WTC11 (cell line): Measurements from ENCODE around the gene CLSTN2. TPM values are rescaled to one million over a fixed set of nuclear protein-coding genes. Genes with fewer than 3 reads are reported as not detected.

Experiments used
- ATAC-seq: fragments of 200-7000 bp; cut with Tn5 transposase; 2 replicates; pipeline ENCODE4 v1.10.0; 2021; ENCODE audit warnings: mild to moderate bottlenecking, moderate library complexity
- CTCF ChIA-PET: fragments of 300-600 bp; sonication (Branson Sonifier 250); formaldehyde crosslinking; loops from one replicate; lab custom pipeline; 2021; ENCODE audit warnings: antibody characterized with exemption; lab: Charles Lee
- POLR2A ChIA-PET: fragments of 350-600 bp; sonication (Branson Sonifier 250); formaldehyde crosslinking; loops from one replicate; lab custom pipeline; 2021; ENCODE audit warnings: antibody characterized with exemption; lab: Charles Lee
- DNase-seq: peaks from one replicate; pipeline ENCODE4 v3.0.0; 2021; ENCODE audit warnings: low spot score
- H3K27ac Mint-ChIP-seq: 2 replicates; pipeline ENCODE4 v1.8.0; 2021; ENCODE audit warnings: mixed read lengths
- H3K27me3 Mint-ChIP-seq: 2 replicates; pipeline ENCODE4 v1.8.0; 2021; ENCODE audit warnings: low read depth, mild to moderate bottlenecking, moderate library complexity, mixed read lengths
- H3K36me3 Mint-ChIP-seq: 2 replicates; pipeline ENCODE4 v1.8.0; 2021; ENCODE audit warnings: mixed read lengths
- H3K4me1 Mint-ChIP-seq: 2 replicates; pipeline ENCODE4 v1.8.0; 2022; ENCODE audit warnings: mixed read lengths
- H3K4me3 Mint-ChIP-seq: 2 replicates; pipeline ENCODE4 v1.8.0; 2021; ENCODE audit warnings: mild to moderate bottlenecking, moderate library complexity, mixed read lengths
- H3K9me3 Mint-ChIP-seq: 2 replicates; pipeline ENCODE4 v1.8.0; 2021; ENCODE audit warnings: mixed read lengths
- AR ChIP-seq: fragments of 250-450 bp; sonication (Bioruptor Pico); IDR thresholded peaks from 2 replicates; pipeline ENCODE4 v1.9.0; 2021; ENCODE audit warnings: mild to moderate bottlenecking
- CTCF ChIP-seq: fragments of 200-600 bp; IDR thresholded peaks from 2 replicates; pipeline ENCODE4 v1.8.0; 2022; ENCODE audit warnings: antibody characterized with exemption
- ERG ChIP-seq: fragments of 250-450 bp; sonication (Bioruptor Pico); IDR thresholded peaks from 2 replicates; pipeline ENCODE4 v1.8.0; 2021; ENCODE audit warnings: mild to moderate bottlenecking
- IRF2 ChIP-seq: sonication (generic); formaldehyde crosslinking; IDR thresholded peaks from 2 replicates; pipeline ENCODE4 v1.8.0; 2022; ENCODE audit warnings: low read depth, missing genetic modification reagents, borderline replicate concordance
- MAX ChIP-seq: sonication (generic); formaldehyde crosslinking; IDR thresholded peaks from 2 replicates; pipeline ENCODE4 v1.8.0; 2022; ENCODE audit warnings: mild to moderate bottlenecking, missing genetic modification reagents
- MXD4 ChIP-seq: fragments of 250-450 bp; sonication (Bioruptor Pico); IDR thresholded peaks from 2 replicates; pipeline ENCODE4 v1.8.0; 2021; ENCODE audit warnings: mild to moderate bottlenecking, moderate library complexity, borderline replicate concordance
- MYBL2 ChIP-seq: sonication (generic); formaldehyde crosslinking; IDR thresholded peaks from 2 replicates; pipeline ENCODE4 v1.8.1; 2023; ENCODE audit warnings: mild to moderate bottlenecking, moderate library complexity, missing genetic modification reagents
- NFE2L1 ChIP-seq: sonication (generic); formaldehyde crosslinking; IDR thresholded peaks from 2 replicates; pipeline ENCODE4 v1.8.1; 2023; ENCODE audit warnings: missing genetic modification reagents
- NR3C1 ChIP-seq: sonication (generic); formaldehyde crosslinking; conservative IDR thresholded peaks from 2 replicates; pipeline ENCODE4 v1.8.1; 2023; ENCODE audit warnings: low read depth, mild to moderate bottlenecking, missing genetic modification reagents
- OVOL2 ChIP-seq: fragments of 250-450 bp; sonication (Bioruptor Pico); IDR thresholded peaks from 2 replicates; pipeline ENCODE4 v1.9.0; 2021; ENCODE audit warnings: mild to moderate bottlenecking, borderline replicate concordance
- RORB ChIP-seq: fragments of 250-450 bp; sonication (Bioruptor Pico); IDR thresholded peaks from 2 replicates; pipeline ENCODE4 v1.9.0; 2021; ENCODE audit warnings: mild to moderate bottlenecking
- SOX15 ChIP-seq: fragments of 250-450 bp; sonication (Bioruptor Pico); IDR thresholded peaks from 2 replicates; pipeline ENCODE4 v1.9.0; 2021; ENCODE audit warnings: mild to moderate bottlenecking
- STAT6 ChIP-seq: sonication (generic); formaldehyde crosslinking; conservative IDR thresholded peaks from 2 replicates; pipeline ENCODE4 v1.8.1; 2023; ENCODE audit warnings: mild to moderate bottlenecking, low read depth, missing genetic modification reagents, moderate library complexity
- TEAD1 ChIP-seq: sonication (generic); formaldehyde crosslinking; IDR thresholded peaks from 2 replicates; pipeline ENCODE4 v1.8.0; 2022; ENCODE audit warnings: mild to moderate bottlenecking, missing genetic modification reagents
- TEAD4 ChIP-seq: sonication (generic); formaldehyde crosslinking; IDR thresholded peaks from 2 replicates; pipeline ENCODE4 v1.8.0; 2022; ENCODE audit warnings: mild to moderate bottlenecking, missing genetic modification reagents
- ZMAT4 ChIP-seq: fragments of 250-450 bp; sonication (Bioruptor Pico); IDR thresholded peaks from 2 replicates; pipeline ENCODE4 v1.9.0; 2021; ENCODE audit warnings: mild to moderate bottlenecking
- ZNF232 ChIP-seq: sonication (generic); formaldehyde crosslinking; IDR thresholded peaks from 2 replicates; pipeline ENCODE4 v1.8.0; 2022; ENCODE audit warnings: mild to moderate bottlenecking, missing genetic modification reagents
- ZNF416 ChIP-seq: fragments of 250-450 bp; sonication (Bioruptor Pico); IDR thresholded peaks from 2 replicates; pipeline ENCODE4 v1.9.0; 2021; ENCODE audit warnings: mild to moderate bottlenecking, inconsistent platforms
- ZNF671 ChIP-seq: fragments of 250-450 bp; sonication (Bioruptor Pico); IDR thresholded peaks from 2 replicates; pipeline ENCODE4 v1.8.0; 2021; ENCODE audit warnings: mild to moderate bottlenecking
- ZSCAN18 ChIP-seq: fragments of 250-450 bp; sonication (Bioruptor Pico); IDR thresholded peaks from 2 replicates; pipeline ENCODE4 v2.1.2; 2022; ENCODE audit warnings: mild to moderate bottlenecking, moderate library complexity
- total RNA-seq: library from RNA; stranded (reverse); gene quantifications from 3 replicates; pipeline ENCODE4 v1.2.3, GENCODE V29; 2021

CLSTN2 gene
- total RNA-seq, 1 experiment from 2014 or later = 0.35 TPM

- Mint-ChIP-seq H3K27me3 (no peaks in the 10 kb centered on the region; the same call in 1 of the 2 replicates), H3K36me3 (no peaks in the 10 kb centered on the region), H3K27ac (no peak overlapping the region), H3K4me1 (no peaks in the 10 kb centered on the region), H3K4me3 (no peak overlapping the region), H3K9me3 (peaks cover 10% of the 10 kb centered on the region)
- ChIA-PET CTCF (no interaction called here), POLR2A (no interaction called here)
- ATAC-seq = no peak
- TF ChIP-seq AR (no peak), MXD4 (CRISPR knock-in tag) (no peak), CTCF (no peak), IRF2 (CRISPR knock-in tag) (no peak), OVOL2 (no peak), ZSCAN18 (CRISPR knock-in tag) (no peak), STAT6 (no peak), ZMAT4 (CRISPR knock-in tag) (no peak), TEAD4 (CRISPR knock-in tag) (no peak), ZNF671 (CRISPR knock-in tag) (no peak), MAX (no peak), SOX15 (CRISPR knock-in tag) (no peak)
- DNase-seq = no peak
Observed at GRCh38 chr3:140532793-140533330, 597.9 kb downstream of the CLSTN2 start.

- H3K4me1 Mint-ChIP-seq = peaks cover 8% of the 10 kb centered on the region; the same call in 1 of the 2 replicates
- no peak overlapping the region for H3K4me3 Mint-ChIP-seq
- POLR2A ChIA-PET = no interaction called here
- TF ChIP-seq ZNF232 = no peak
- no peak for TF ChIP-seq RORB
- no peak for TF ChIP-seq ZNF416 (CRISPR knock-in tag)
- no peak for TF ChIP-seq NR3C1 (CRISPR knock-in tag)
- TF ChIP-seq TEAD1 (CRISPR knock-in tag) = no peak
- no peak for TF ChIP-seq ERG (CRISPR knock-in tag)
- no peak for TF ChIP-seq IRF2 (CRISPR knock-in tag)
- TF ChIP-seq MYBL2 = no peak
- no peak for TF ChIP-seq NFE2L1 (CRISPR knock-in tag)
- no peak overlapping the region for H3K27ac Mint-ChIP-seq
- H3K27me3 Mint-ChIP-seq = peaks cover 4% of the 10 kb centered on the region; the same call in 1 of the 2 replicates
- no peak for ATAC-seq
- DNase-seq = no peak
- peaks cover 10% of the 10 kb centered on the region for H3K9me3 Mint-ChIP-seq
- no peaks in the 10 kb centered on the region for H3K36me3 Mint-ChIP-seq
- CTCF ChIA-PET = no interaction called here
Observed at GRCh38 chr3:140536926-140537726, 602.1 kb downstream of the CLSTN2 start.
